Activated naive CD8-positive, alpha-beta T cell (primary cell): ENCODE results near the gene C19orf47.
"Not testable (repeated sequence)": the region's sequence is repeated elsewhere in the genome, so short reads cannot be mapped to it uniquely, and the experiment has no call there.

Experiments
- H3K27ac Mint-ChIP-seq: one replicate; pipeline ENCODE4 v1.8.0; 2021; ENCODE audit warnings: mixed read lengths
- H3K27me3 Mint-ChIP-seq: one replicate; pipeline ENCODE4 v1.8.0; 2021; ENCODE audit warnings: mixed read lengths
- H3K36me3 Mint-ChIP-seq: one replicate; pipeline ENCODE4 v1.8.0; 2021; ENCODE audit warnings: mixed read lengths
- H3K4me1 Mint-ChIP-seq: one replicate; pipeline ENCODE4 v1.8.0; 2021; ENCODE audit warnings: low read depth, mixed read lengths
- H3K4me3 Mint-ChIP-seq: one replicate; pipeline ENCODE4 v1.8.0; 2021; ENCODE audit warnings: mild to moderate bottlenecking, mixed read lengths
- H3K9me3 Mint-ChIP-seq: one replicate; pipeline ENCODE4 v1.8.0; 2021; ENCODE audit warnings: low read depth, mixed read lengths

C19orf47 gene

GRCh38 chr19:40381321-40381720 is 33.1 kb upstream of the C19orf47 start:
- Mint-ChIP-seq H3K27ac (no peak overlapping the region), H3K36me3 (no peaks in the 10 kb centered on the region), H3K27me3 (no peaks in the 10 kb centered on the region), H3K9me3 (no peaks in the 10 kb centered on the region), H3K4me1 (no peaks in the 10 kb centered on the region), H3K4me3 (no peak overlapping the region)

GRCh38 chr19:40380199-40381037 is 32.2 kb upstream of the C19orf47 start:
- H3K27me3 Mint-ChIP-seq, result no peaks in the 10 kb centered on the region
- no peak overlapping the region for H3K27ac Mint-ChIP-seq
- no peaks in the 10 kb centered on the region for H3K9me3 Mint-ChIP-seq
- H3K4me3 Mint-ChIP-seq, result no peak overlapping the region
- H3K36me3 Mint-ChIP-seq, result no peaks in the 10 kb centered on the region
- H3K4me1 Mint-ChIP-seq, result peaks cover 1% of the 10 kb centered on the region

- Mint-ChIP-seq H3K4me1 (peaks cover 3% of the 10 kb centered on the region), H3K27me3 (no peaks in the 10 kb centered on the region), H3K36me3 (no peaks in the 10 kb centered on the region), H3K27ac (no peak overlapping the region), H3K4me3 (no peak overlapping the region), H3K9me3 (no peaks in the 10 kb centered on the region)
Measured at GRCh38 chr19:40379446-40380198, 31.4 kb upstream of the C19orf47 start.

GRCh38 chr19:40378509-40378908 is 30.3 kb upstream of the C19orf47 start:
- H3K36me3 Mint-ChIP-seq, result no peaks in the 10 kb centered on the region
- H3K9me3 Mint-ChIP-seq, result no peaks in the 10 kb centered on the region
- H3K27ac Mint-ChIP-seq, result no peak overlapping the region
- no peaks in the 10 kb centered on the region for H3K27me3 Mint-ChIP-seq
- peaks cover 7% of the 10 kb centered on the region for H3K4me1 Mint-ChIP-seq
- no peak overlapping the region for H3K4me3 Mint-ChIP-seq

- H3K4me3 Mint-ChIP-seq, result no peak overlapping the region
- no peaks in the 10 kb centered on the region for H3K36me3 Mint-ChIP-seq
Measured at GRCh38 chr19:40377876-40378385, 29.7 kb upstream of the C19orf47 start.

GRCh38 chr19:40376286-40376862 is 28.2 kb upstream of the C19orf47 start:
- H3K4me3 Mint-ChIP-seq, result no peak overlapping the region
- H3K27ac Mint-ChIP-seq, result no peak overlapping the region
- no peaks in the 10 kb centered on the region for H3K9me3 Mint-ChIP-seq
- no peaks in the 10 kb centered on the region for H3K27me3 Mint-ChIP-seq
- no peaks in the 10 kb centered on the region for H3K36me3 Mint-ChIP-seq
- peaks cover 7% of the 10 kb centered on the region for H3K4me1 Mint-ChIP-seq

More at GRCh38 chr19:40377876-40378385, 29.7 kb upstream of the C19orf47 start:
- Mint-ChIP-seq H3K9me3 (no peaks in the 10 kb centered on the region), H3K27ac (no peak overlapping the region), H3K27me3 (no peaks in the 10 kb centered on the region), H3K4me1 (peaks cover 7% of the 10 kb centered on the region)

DNA sequence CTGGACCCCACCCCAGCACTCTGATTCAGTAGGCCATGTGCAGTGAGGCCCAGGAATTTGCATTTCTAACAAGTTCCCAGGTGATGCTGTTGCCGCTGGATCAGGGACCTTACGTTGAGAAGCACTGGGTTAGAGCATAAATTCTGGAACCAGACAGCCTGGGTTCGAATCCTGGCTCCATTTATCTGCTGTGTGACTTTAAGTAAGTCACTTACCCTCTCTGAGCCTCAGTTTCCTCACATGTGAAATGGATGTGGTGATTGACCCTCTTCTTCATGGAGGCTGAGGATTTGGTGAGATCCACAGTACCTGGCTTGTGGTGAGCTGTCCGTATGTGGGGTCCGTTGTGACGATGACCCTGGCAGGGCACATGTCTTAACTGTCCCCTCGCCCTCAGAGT is 25.9 kb upstream of the C19orf47 start:
- Mint-ChIP-seq H3K27me3 (no peaks in the 10 kb centered on the region), H3K9me3 (no peaks in the 10 kb centered on the region), H3K4me1 (peaks cover 7% of the 10 kb centered on the region), H3K4me3 (no peak overlapping the region), H3K36me3 (peaks cover 3% of the 10 kb centered on the region), H3K27ac (no peak overlapping the region)

DNA sequence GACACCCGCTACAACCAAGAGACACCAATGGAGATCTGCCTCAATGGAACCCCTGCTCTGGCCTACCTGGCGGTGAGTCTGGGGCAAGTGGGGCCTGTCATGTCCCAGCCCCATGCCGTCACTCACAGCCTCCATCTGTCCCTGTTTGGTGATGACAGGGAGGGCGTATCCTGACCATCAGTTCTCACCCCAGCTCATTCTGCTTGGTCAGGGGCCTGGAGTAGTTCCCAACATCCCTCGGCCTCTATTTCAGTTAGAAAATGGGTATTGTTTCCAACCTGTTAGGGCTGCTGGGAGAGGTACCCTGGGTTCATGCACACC is 23.6 kb upstream of the C19orf47 start:
- Mint-ChIP-seq H3K36me3 (peaks cover 3% of the 10 kb centered on the region), H3K27ac (no peak overlapping the region), H3K27me3 (no peaks in the 10 kb centered on the region), H3K4me3 (no peak overlapping the region), H3K4me1 (peaks cover 7% of the 10 kb centered on the region), H3K9me3 (no peaks in the 10 kb centered on the region)

GRCh38 chr19:40370997-40371801 is 23.0 kb upstream of the C19orf47 start:
- Mint-ChIP-seq H3K4me1 (peaks cover 7% of the 10 kb centered on the region), H3K27ac (no peak overlapping the region), H3K36me3 (peaks cover 3% of the 10 kb centered on the region)

DNA sequence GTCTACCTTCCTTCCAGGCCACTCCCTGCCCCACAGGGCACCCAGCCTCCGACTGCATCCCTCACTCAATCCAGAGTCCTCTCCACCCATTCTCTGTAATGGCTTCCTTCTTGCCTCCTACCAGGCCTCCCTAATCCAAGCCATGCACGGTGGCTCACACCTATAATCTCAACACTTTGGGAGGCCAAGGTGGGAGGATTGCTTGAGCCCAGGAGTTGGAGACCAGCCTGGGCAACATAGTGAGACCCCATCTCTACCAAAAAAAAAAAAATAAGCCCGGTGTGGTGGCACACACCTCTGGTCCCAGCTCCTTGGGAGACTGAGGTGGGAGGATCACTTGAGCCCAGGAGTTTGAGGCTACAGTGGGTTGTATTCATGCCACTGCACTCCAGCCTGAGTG is 22.1 kb upstream of the C19orf47 start:
- H3K27ac Mint-ChIP-seq, H3K4me3 Mint-ChIP-seq, H3K9me3 Mint-ChIP-seq, H3K36me3 Mint-ChIP-seq, H3K27me3 Mint-ChIP-seq, H3K4me1 Mint-ChIP-seq: not testable (repeated sequence)

More at GRCh38 chr19:40370997-40371801, 23.0 kb upstream of the C19orf47 start:
- Mint-ChIP-seq H3K4me3 (no peak overlapping the region), H3K27me3 (no peaks in the 10 kb centered on the region), H3K9me3 (no peaks in the 10 kb centered on the region)

DNA sequence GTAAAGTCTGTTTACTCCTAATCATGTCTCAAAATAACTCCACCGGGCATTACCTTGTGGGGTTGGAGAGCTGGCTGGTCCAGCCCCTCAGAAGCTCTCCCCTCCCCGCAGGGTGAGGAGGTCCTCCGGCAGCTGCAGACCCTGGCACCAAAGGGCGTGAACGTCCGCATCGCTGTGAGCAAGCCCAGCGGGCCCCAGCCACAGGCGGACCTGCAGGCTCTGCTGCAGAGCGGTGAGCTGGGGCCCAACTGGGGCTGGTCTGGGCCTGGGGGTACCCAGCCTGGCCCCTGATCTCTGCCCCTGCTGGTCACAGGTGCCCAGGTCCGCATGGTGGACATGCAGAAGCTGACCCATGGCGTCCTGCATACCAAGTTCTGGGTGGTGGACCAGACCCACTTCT is 21.6 kb upstream of the C19orf47 start:
- no peaks in the 10 kb centered on the region for H3K27me3 Mint-ChIP-seq
- no peak overlapping the region for H3K4me3 Mint-ChIP-seq
- H3K36me3 Mint-ChIP-seq, result peaks cover 3% of the 10 kb centered on the region
- H3K27ac Mint-ChIP-seq, result no peak overlapping the region
- no peaks in the 10 kb centered on the region for H3K9me3 Mint-ChIP-seq
- peaks cover 11% of the 10 kb centered on the region for H3K4me1 Mint-ChIP-seq

DNA sequence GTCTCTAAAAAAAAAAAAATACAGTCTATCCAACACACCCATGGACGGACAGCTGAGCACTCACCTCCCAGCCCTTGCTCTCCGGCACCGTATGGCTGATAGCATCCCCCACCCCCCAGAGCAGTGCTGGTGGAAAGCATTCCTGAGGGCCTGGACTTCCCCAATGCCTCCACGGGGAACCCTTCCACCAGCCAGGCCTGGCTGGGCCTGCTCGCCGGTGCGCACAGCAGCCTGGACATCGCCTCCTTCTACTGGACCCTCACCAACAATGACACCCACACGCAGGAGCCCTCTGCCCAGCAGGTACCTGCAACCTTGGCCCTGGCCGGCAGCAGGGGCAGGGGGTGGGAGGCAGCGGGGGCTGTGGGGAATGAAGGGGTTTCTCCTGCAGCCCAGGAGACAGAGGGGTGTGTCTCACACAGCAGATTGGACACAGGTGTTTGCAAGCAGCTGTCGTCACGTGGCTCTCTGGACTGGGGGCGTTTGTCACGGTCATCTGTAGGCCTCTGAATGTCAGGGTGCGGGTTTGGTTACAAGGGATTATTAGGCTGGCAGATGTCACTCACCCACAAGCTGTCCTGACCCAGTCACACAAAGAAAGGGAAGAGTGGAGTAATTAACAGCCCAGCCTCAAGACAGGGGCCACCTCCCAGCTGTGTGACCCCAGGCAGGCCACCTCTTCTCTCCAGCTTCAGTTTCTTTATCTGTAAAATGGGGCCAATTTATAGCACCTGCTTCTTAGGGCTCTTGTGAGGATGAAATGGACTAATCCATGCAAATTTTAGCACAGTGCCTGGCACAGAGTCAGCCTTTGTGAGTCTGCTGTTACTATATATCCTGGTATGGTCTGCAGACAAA is 19.6 kb upstream of the C19orf47 start:
- H3K36me3 Mint-ChIP-seq, result peaks cover 3% of the 10 kb centered on the region
- H3K4me3 Mint-ChIP-seq, result no peak overlapping the region
- no peak overlapping the region for H3K27ac Mint-ChIP-seq
- H3K27me3 Mint-ChIP-seq, result no peaks in the 10 kb centered on the region
- no peaks in the 10 kb centered on the region for H3K9me3 Mint-ChIP-seq
- H3K4me1 Mint-ChIP-seq, result peaks cover 11% of the 10 kb centered on the region

GRCh38 chr19:40366697-40367561 is 18.7 kb upstream of the C19orf47 start:
- Mint-ChIP-seq H3K9me3 (no peaks in the 10 kb centered on the region), H3K27me3 (no peaks in the 10 kb centered on the region), H3K36me3 (peaks cover 3% of the 10 kb centered on the region), H3K4me3 (no peak overlapping the region), H3K4me1 (peaks cover 14% of the 10 kb centered on the region), H3K27ac (no peak overlapping the region)
